ENCODE results near the gene EIF6. TPM values are rescaled to one million over a fixed set of nuclear protein-coding genes. Genes with fewer than 3 reads are reported as not detected.
A peak's percentile ranks its signal among the peaks of the same experiment; 100 is the strongest.

EIF6 gene
- total and polyA plus RNA-seq, 10 donors = 50.5 to 121 (median 68.0) TPM

DNA sequence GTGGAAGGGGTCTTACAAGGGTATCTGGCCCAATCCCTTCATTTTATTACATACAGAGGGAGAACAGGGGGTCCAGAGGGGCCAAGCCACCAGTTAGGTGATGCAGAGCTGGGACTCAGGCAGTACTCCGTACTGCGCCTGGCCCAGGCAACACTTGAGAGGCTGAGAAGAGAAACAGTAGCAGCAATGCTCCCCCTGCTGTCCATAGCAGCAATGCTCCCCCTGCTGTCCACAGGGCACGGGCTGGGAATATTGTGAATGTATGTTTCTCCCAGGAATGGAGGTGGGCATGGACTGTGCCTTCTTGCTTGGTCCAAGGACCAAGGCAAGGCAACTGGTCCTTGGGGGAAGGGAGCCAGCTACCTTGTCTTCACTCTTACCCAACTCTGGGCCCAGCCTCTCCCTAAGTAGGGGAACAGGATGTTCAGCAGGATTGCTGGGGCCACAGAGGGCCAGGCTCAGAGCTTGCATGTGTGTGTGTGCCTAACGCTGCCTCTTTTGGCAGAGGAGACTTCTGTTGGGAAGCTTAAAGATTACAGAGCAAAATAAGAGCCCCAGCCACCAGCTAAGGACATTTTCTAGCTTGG lies 22.5 kb upstream of the EIF6 start:
- no peak overlapping the region for H3K27ac ChIP-seq
- H3K4me1 ChIP-seq = peaks cover 0 to 13% (median 7%) of the 10 kb centered on the region in 6 donors
- 34 to 53% (median 40%) methylated on average over 4 of the region's 4 CpGs for WGBS, 5 donors
- no peak for DNase-seq
- intact Hi-C loops (cut with DNase I; ENCODE audit: low total_unique reads) = no loop called here
- H3K27me3 ChIP-seq (replicated peaks in 1 of 7) = no peaks in the 10 kb centered on the region
- H3K4me3 ChIP-seq = no peak overlapping the region
- no peaks in the 10 kb centered on the region for H3K9me3 ChIP-seq
- peaks cover 0 to 63% (median 6%) of the 10 kb centered on the region in 6 donors for H3K36me3 ChIP-seq
- no peak for TF ChIP-seq POLR2AphosphoS5 (IDR thresholded peaks at IDR 0.05)
- TF ChIP-seq, protein P1, sequence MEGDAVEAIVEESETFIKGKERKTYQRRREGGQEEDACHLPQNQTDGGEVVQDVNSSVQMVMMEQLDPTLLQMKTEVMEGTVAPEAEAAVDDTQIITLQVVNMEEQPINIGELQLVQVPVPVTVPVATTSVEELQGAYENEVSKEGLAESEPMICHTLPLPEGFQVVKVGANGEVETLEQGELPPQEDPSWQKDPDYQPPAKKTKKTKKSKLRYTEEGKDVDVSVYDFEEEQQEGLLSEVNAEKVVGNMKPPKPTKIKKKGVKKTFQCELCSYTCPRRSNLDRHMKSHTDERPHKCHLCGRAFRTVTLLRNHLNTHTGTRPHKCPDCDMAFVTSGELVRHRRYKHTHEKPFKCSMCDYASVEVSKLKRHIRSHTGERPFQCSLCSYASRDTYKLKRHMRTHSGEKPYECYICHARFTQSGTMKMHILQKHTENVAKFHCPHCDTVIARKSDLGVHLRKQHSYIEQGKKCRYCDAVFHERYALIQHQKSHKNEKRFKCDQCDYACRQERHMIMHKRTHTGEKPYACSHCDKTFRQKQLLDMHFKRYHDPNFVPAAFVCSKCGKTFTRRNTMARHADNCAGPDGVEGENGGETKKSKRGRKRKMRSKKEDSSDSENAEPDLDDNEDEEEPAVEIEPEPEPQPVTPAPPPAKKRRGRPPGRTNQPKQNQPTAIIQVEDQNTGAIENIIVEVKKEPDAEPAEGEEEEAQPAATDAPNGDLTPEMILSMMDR (IDR thresholded peaks at IDR 0.05 in 8 of 11, conservative IDR thresholded peaks at IDR 0.05 in 3 of 11) = peak in 9 of 11 experiments; percentile 25 to 69 (median 53)

DNA sequence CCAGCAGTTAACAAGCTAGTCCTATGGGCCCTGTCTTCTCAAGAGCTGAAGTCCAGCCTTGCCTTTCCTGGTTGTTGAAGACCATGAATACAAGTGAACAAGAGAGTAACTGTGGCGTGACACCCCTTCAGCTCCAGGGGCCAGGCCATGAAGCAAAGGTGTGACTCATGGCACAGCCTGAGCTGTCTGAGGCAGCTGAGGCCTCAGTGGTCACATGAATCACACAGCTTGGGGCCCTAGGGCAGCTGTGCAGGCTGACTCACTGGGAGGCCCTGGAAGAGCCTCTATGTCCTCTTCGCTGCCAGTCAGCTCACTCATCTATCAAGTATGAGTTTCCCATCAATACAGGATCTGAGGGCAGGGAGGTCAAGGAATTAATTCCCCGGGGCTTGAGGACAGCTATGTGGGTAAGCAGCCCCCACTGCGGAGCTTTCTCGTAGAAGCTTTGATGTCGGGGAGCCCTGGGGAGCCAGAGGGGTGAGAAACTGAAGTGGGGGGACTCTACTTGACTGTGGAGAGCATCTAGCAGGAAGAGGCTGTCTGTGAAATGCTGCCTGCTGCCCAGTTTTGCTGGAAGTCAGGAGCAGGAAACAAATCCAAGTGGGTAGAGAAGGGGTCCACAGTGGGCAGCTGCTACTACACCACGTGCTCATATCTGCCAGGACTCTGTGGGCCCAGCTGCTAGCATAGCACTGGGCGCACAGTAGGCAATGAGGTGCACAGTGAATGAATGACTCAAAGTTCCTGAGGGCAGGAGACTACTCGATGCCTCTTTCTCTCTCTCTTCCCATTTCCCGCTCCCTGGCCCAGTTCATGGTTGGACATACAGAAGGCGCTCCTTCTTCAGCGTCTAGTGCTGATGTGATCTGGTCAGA lies 21.3 kb upstream of the EIF6 start:
- Histone ChIP-seq H3K4me3 (no peak overlapping the region), H3K27me3 (replicated peaks in 1 of 7) (no peaks in the 10 kb centered on the region), H3K9me3 (no peaks in the 10 kb centered on the region), H3K4me1 (peaks cover 0 to 13% (median 7%) of the 10 kb centered on the region in 6 donors), H3K36me3 (peaks cover 0 to 65% (median 6%) of the 10 kb centered on the region in 6 donors), H3K27ac (no peak overlapping the region)
- WGBS, 5 donors = 86 to 93% (median 88%) methylated on average over 11 to 12 of the region's 12 CpGs
- intact Hi-C loops (cut with DNase I; ENCODE audit: low total_unique reads) = no loop called here
- DNase-seq = no peak
- TF ChIP-seq, protein P1 (IDR thresholded peaks at IDR 0.05 in 8 of 11, conservative IDR thresholded peaks at IDR 0.05 in 3 of 11) = no peak
- TF ChIP-seq POLR2AphosphoS5 (IDR thresholded peaks at IDR 0.05) (no peak), POLR2A (IDR thresholded peaks at IDR 0.05) (no peak)

DNA sequence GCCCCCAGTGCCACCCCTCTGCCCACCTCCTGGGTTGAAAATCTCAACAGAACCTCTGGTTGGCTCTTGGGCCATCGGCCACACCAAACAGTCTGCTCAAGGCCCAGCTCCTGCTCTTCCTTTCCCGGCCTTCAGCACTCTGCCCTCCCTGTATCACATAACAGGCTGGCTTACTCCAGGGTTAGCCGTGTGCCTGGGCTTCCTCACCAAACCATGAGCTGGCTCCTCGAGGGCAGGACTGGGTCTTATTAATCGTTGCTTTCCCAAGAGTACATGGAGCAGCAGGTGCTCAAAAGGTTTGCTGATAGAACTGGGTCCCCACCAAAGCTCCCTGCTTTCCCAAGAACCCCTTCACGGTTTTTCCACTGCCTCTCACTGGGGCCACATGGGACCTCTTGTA lies 20.4 kb upstream of the EIF6 start:
- no peak overlapping the region for H3K27ac ChIP-seq
- H3K4me1 ChIP-seq = peaks cover 0 to 13% (median 7%) of the 10 kb centered on the region in 6 donors
- intact Hi-C loops (cut with DNase I; ENCODE audit: low total_unique reads) = loop anchor here (5.0 kb wide), 1 partner anchor 142 kb away; no protein-coding TSS in a partner anchor
- no peaks in the 10 kb centered on the region for H3K9me3 ChIP-seq
- H3K36me3 ChIP-seq = peaks cover 0 to 61% (median 6%) of the 10 kb centered on the region in 6 donors
- H3K27me3 ChIP-seq (replicated peaks in 1 of 7) = no peaks in the 10 kb centered on the region
- 84 to 95% (median 89%) methylated on average over 6 of the region's 6 CpGs for WGBS, 5 donors
- no peak for DNase-seq
- TF ChIP-seq, protein P1 (IDR thresholded peaks at IDR 0.05 in 8 of 11, conservative IDR thresholded peaks at IDR 0.05 in 3 of 11) = no peak
- TF ChIP-seq POLR2AphosphoS5 (IDR thresholded peaks at IDR 0.05) (no peak), POLR2A (IDR thresholded peaks at IDR 0.05) (no peak)
- no peak overlapping the region for H3K4me3 ChIP-seq
